ENCODE results near the gene EZH2.

EZH2 gene

GRCh38 chr7:148847815-148848734 is 36.0 kb downstream of the EZH2 start:
- Histone ChIP-seq H3K27me3 (ENCODE audit: control insufficient read depth in 2 of 2, insufficient read depth in 2 of 2, low read length in 2 of 2) (no peaks in the 10 kb centered on the region), H3K36me3 (ENCODE audit: control insufficient read depth in 2 of 2, insufficient read depth in 2 of 2, low read length in 2 of 2) (no peaks in the 10 kb centered on the region), H3K9me3 (ENCODE audit: control insufficient read depth in 2 of 2, low read length in 2 of 2) (no peaks in the 10 kb centered on the region), H3K4me3 (ENCODE audit: low read length in 2 of 2) (no peak overlapping the region), H3K27ac (ENCODE audit: low read depth in 2 of 2, low read length in 2 of 2) (no peak overlapping the region), H3K4me1 (ENCODE audit: control insufficient read depth in 2 of 2, insufficient read depth in 2 of 2, low read length in 2 of 2) (no peaks in the 10 kb centered on the region), H3K9ac (ENCODE audit: low read depth in 1 of 2, low read length in 2 of 2) (no peak overlapping the region)

- no peak overlapping the region for H3K4me3 ChIP-seq (ENCODE audit: low read length in 2 of 2)
- no peaks in the 10 kb centered on the region for H3K27me3 ChIP-seq (ENCODE audit: control insufficient read depth in 2 of 2, insufficient read depth in 2 of 2, low read length in 2 of 2)
- no peaks in the 10 kb centered on the region for H3K9me3 ChIP-seq (ENCODE audit: control insufficient read depth in 2 of 2, low read length in 2 of 2)
- H3K4me1 ChIP-seq (ENCODE audit: control insufficient read depth in 2 of 2, insufficient read depth in 2 of 2, low read length in 2 of 2) = no peaks in the 10 kb centered on the region
- no peak overlapping the region for H3K27ac ChIP-seq (ENCODE audit: low read depth in 2 of 2, low read length in 2 of 2)
- H3K36me3 ChIP-seq (ENCODE audit: control insufficient read depth in 2 of 2, insufficient read depth in 2 of 2, low read length in 2 of 2) = no peaks in the 10 kb centered on the region
- no peak overlapping the region for H3K9ac ChIP-seq (ENCODE audit: low read depth in 1 of 2, low read length in 2 of 2)
These were observed 45.2 kb downstream of the EZH2 start for GRCh38 chr7:148838905-148839304.

GRCh38 chr7:148835854-148836253 is 48.2 kb downstream of the EZH2 start:
- no peak overlapping the region for H3K27ac ChIP-seq (ENCODE audit: low read depth in 2 of 2, low read length in 2 of 2)
- H3K36me3 ChIP-seq (ENCODE audit: control insufficient read depth in 2 of 2, insufficient read depth in 2 of 2, low read length in 2 of 2) = no peaks in the 10 kb centered on the region
- H3K27me3 ChIP-seq (ENCODE audit: control insufficient read depth in 2 of 2, insufficient read depth in 2 of 2, low read length in 2 of 2) = no peaks in the 10 kb centered on the region
- no peak overlapping the region for H3K4me3 ChIP-seq (ENCODE audit: low read length in 2 of 2)
- H3K9me3 ChIP-seq (ENCODE audit: control insufficient read depth in 2 of 2, low read length in 2 of 2) = no peaks in the 10 kb centered on the region
- H3K9ac ChIP-seq (ENCODE audit: low read depth in 1 of 2, low read length in 2 of 2) = no peak overlapping the region
- no peaks in the 10 kb centered on the region for H3K4me1 ChIP-seq (ENCODE audit: control insufficient read depth in 2 of 2, insufficient read depth in 2 of 2, low read length in 2 of 2)

- no peaks in the 10 kb centered on the region for H3K9me3 ChIP-seq (ENCODE audit: control insufficient read depth in 2 of 2, low read length in 2 of 2)
- H3K36me3 ChIP-seq (ENCODE audit: control insufficient read depth in 2 of 2, insufficient read depth in 2 of 2, low read length in 2 of 2) = no peaks in the 10 kb centered on the region
- H3K27me3 ChIP-seq (ENCODE audit: control insufficient read depth in 2 of 2, insufficient read depth in 2 of 2, low read length in 2 of 2) = no peaks in the 10 kb centered on the region
- H3K9ac ChIP-seq (ENCODE audit: low read depth in 1 of 2, low read length in 2 of 2) = no peak overlapping the region
- H3K4me1 ChIP-seq (ENCODE audit: control insufficient read depth in 2 of 2, insufficient read depth in 2 of 2, low read length in 2 of 2) = no peaks in the 10 kb centered on the region
- no peak overlapping the region for H3K4me3 ChIP-seq (ENCODE audit: low read length in 2 of 2)
- no peak overlapping the region for H3K27ac ChIP-seq (ENCODE audit: low read depth in 2 of 2, low read length in 2 of 2)
These were observed 49.5 kb downstream of the EZH2 start for GRCh38 chr7:148834605-148835004.

- Histone ChIP-seq H3K36me3 (ENCODE audit: control insufficient read depth in 2 of 2, insufficient read depth in 2 of 2, low read length in 2 of 2) (no peaks in the 10 kb centered on the region), H3K4me1 (ENCODE audit: control insufficient read depth in 2 of 2, insufficient read depth in 2 of 2, low read length in 2 of 2) (no peaks in the 10 kb centered on the region), H3K27ac (ENCODE audit: low read depth in 2 of 2, low read length in 2 of 2) (no peak overlapping the region), H3K27me3 (ENCODE audit: control insufficient read depth in 2 of 2, insufficient read depth in 2 of 2, low read length in 2 of 2) (no peaks in the 10 kb centered on the region), H3K9me3 (ENCODE audit: control insufficient read depth in 2 of 2, low read length in 2 of 2) (no peaks in the 10 kb centered on the region), H3K9ac (ENCODE audit: low read depth in 1 of 2, low read length in 2 of 2) (no peak overlapping the region), H3K4me3 (ENCODE audit: low read length in 2 of 2) (no peak overlapping the region)
These were observed 52.3 kb downstream of the EZH2 start for GRCh38 chr7:148831782-148832181.

- no peak overlapping the region for H3K27ac ChIP-seq (ENCODE audit: low read depth in 2 of 2, low read length in 2 of 2)
- no peaks in the 10 kb centered on the region for H3K27me3 ChIP-seq (ENCODE audit: control insufficient read depth in 2 of 2, insufficient read depth in 2 of 2, low read length in 2 of 2)
- H3K4me1 ChIP-seq (ENCODE audit: control insufficient read depth in 2 of 2, insufficient read depth in 2 of 2, low read length in 2 of 2) = no peaks in the 10 kb centered on the region
- no peak overlapping the region for H3K9ac ChIP-seq (ENCODE audit: low read depth in 1 of 2, low read length in 2 of 2)
- no peaks in the 10 kb centered on the region for H3K9me3 ChIP-seq (ENCODE audit: control insufficient read depth in 2 of 2, low read length in 2 of 2)
- peaks cover 0 to 4% of the 10 kb centered on the region in 2 donors for H3K36me3 ChIP-seq (ENCODE audit: control insufficient read depth in 2 of 2, insufficient read depth in 2 of 2, low read length in 2 of 2)
- no peak overlapping the region for H3K4me3 ChIP-seq (ENCODE audit: low read length in 2 of 2)
These were observed 53.0 kb downstream of the EZH2 start for GRCh38 chr7:148830897-148831692.

GRCh38 chr7:148828965-148829364 is 55.1 kb downstream of the EZH2 start:
- no peak overlapping the region for H3K27ac ChIP-seq (ENCODE audit: low read depth in 2 of 2, low read length in 2 of 2)
- no peak overlapping the region for H3K4me3 ChIP-seq (ENCODE audit: low read length in 2 of 2)
- peaks cover 0 to 4% of the 10 kb centered on the region in 2 donors for H3K36me3 ChIP-seq (ENCODE audit: control insufficient read depth in 2 of 2, insufficient read depth in 2 of 2, low read length in 2 of 2)
- H3K4me1 ChIP-seq (ENCODE audit: control insufficient read depth in 2 of 2, insufficient read depth in 2 of 2, low read length in 2 of 2) = no peaks in the 10 kb centered on the region
- no peaks in the 10 kb centered on the region for H3K9me3 ChIP-seq (ENCODE audit: control insufficient read depth in 2 of 2, low read length in 2 of 2)
- no peaks in the 10 kb centered on the region for H3K27me3 ChIP-seq (ENCODE audit: control insufficient read depth in 2 of 2, insufficient read depth in 2 of 2, low read length in 2 of 2)
- H3K9ac ChIP-seq (ENCODE audit: low read depth in 1 of 2, low read length in 2 of 2) = no peak overlapping the region

- H3K36me3 ChIP-seq (ENCODE audit: control insufficient read depth in 2 of 2, insufficient read depth in 2 of 2, low read length in 2 of 2) = peaks cover 0 to 4% of the 10 kb centered on the region in 2 donors
- no peaks in the 10 kb centered on the region for H3K27me3 ChIP-seq (ENCODE audit: control insufficient read depth in 2 of 2, insufficient read depth in 2 of 2, low read length in 2 of 2)
- no peak overlapping the region for H3K4me3 ChIP-seq (ENCODE audit: low read length in 2 of 2)
- H3K9ac ChIP-seq (ENCODE audit: low read depth in 1 of 2, low read length in 2 of 2) = no peak overlapping the region
- no peaks in the 10 kb centered on the region for H3K4me1 ChIP-seq (ENCODE audit: control insufficient read depth in 2 of 2, insufficient read depth in 2 of 2, low read length in 2 of 2)
- H3K9me3 ChIP-seq (ENCODE audit: control insufficient read depth in 2 of 2, low read length in 2 of 2) = no peaks in the 10 kb centered on the region
- H3K27ac ChIP-seq (ENCODE audit: low read depth in 2 of 2, low read length in 2 of 2) = no peak overlapping the region
These were observed 58.8 kb downstream of the EZH2 start for GRCh38 chr7:148825338-148825737.

GRCh38 chr7:148824864-148825263 is 59.2 kb downstream of the EZH2 start:
- no peaks in the 10 kb centered on the region for H3K9me3 ChIP-seq (ENCODE audit: control insufficient read depth in 2 of 2, low read length in 2 of 2)
- no peak overlapping the region for H3K4me3 ChIP-seq (ENCODE audit: low read length in 2 of 2)
- H3K9ac ChIP-seq (ENCODE audit: low read depth in 1 of 2, low read length in 2 of 2) = no peak overlapping the region
- no peaks in the 10 kb centered on the region for H3K27me3 ChIP-seq (ENCODE audit: control insufficient read depth in 2 of 2, insufficient read depth in 2 of 2, low read length in 2 of 2)
- H3K27ac ChIP-seq (ENCODE audit: low read depth in 2 of 2, low read length in 2 of 2) = no peak overlapping the region
- no peaks in the 10 kb centered on the region for H3K4me1 ChIP-seq (ENCODE audit: control insufficient read depth in 2 of 2, insufficient read depth in 2 of 2, low read length in 2 of 2)
- peaks cover 0 to 4% of the 10 kb centered on the region in 2 donors for H3K36me3 ChIP-seq (ENCODE audit: control insufficient read depth in 2 of 2, insufficient read depth in 2 of 2, low read length in 2 of 2)

- no peaks in the 10 kb centered on the region for H3K4me1 ChIP-seq (ENCODE audit: control insufficient read depth in 2 of 2, insufficient read depth in 2 of 2, low read length in 2 of 2)
These were observed 62.7 kb downstream of the EZH2 start for GRCh38 chr7:148821422-148821821.

More at GRCh38 chr7:148821422-148821821, 62.7 kb downstream of the EZH2 start:
- H3K4me3 ChIP-seq (ENCODE audit: low read length in 2 of 2) = no peak overlapping the region
- no peaks in the 10 kb centered on the region for H3K27me3 ChIP-seq (ENCODE audit: control insufficient read depth in 2 of 2, insufficient read depth in 2 of 2, low read length in 2 of 2)
- no peaks in the 10 kb centered on the region for H3K9me3 ChIP-seq (ENCODE audit: control insufficient read depth in 2 of 2, low read length in 2 of 2)
- no peak overlapping the region for H3K9ac ChIP-seq (ENCODE audit: low read depth in 1 of 2, low read length in 2 of 2)
- H3K36me3 ChIP-seq (ENCODE audit: control insufficient read depth in 2 of 2, insufficient read depth in 2 of 2, low read length in 2 of 2) = peaks cover 0 to 8% of the 10 kb centered on the region in 2 donors
- H3K27ac ChIP-seq (ENCODE audit: low read depth in 2 of 2, low read length in 2 of 2) = no peak overlapping the region

Data from mucosa of rectum (tissue), 2 donors.